PFSK-1 (cell line): Measurements from ENCODE around the gene TMEM59.

Source experiments
- FOXP2 ChIP-seq: optimal IDR thresholded peaks from 2 replicates; pipeline ENCODE3; 2011; ENCODE audit warnings: borderline replicate concordance, control low read depth, inconsistent platforms; ENCODE audit not compliant: insufficient read depth; ENCODE audit errors: extremely low read length, extremely low read depth
- POLR2AphosphoS5 ChIP-seq: IDR thresholded peaks from 2 replicates; pipeline ENCODE4 v1.6.1; 2012; ENCODE audit warnings: low read depth, mild to moderate bottlenecking, control low read depth, low read length, moderate library complexity
- SIN3A ChIP-seq: IDR thresholded peaks from 2 replicates; pipeline ENCODE4 v1.6.1; 2012; ENCODE audit warnings: mild to moderate bottlenecking, low read length, moderate library complexity, borderline replicate concordance; ENCODE audit not compliant: insufficient read depth
- TAF1 ChIP-seq: IDR thresholded peaks from 2 replicates; pipeline ENCODE4 v1.6.1; 2012; ENCODE audit warnings: low read length, control low read depth, borderline replicate concordance; ENCODE audit not compliant: insufficient read depth
- TF ChIP-seq, protein P1 (sequence below), 2 experiments: IDR thresholded peaks; 2 replicates each; pipeline versions ENCODE4 v1.6.1 to v1.8.0; 2011 to 2012; ENCODE audit warnings: low read depth in 2 of 2, low read length in 2 of 2, control low read depth in 1 of 2, inconsistent platforms in 1 of 2, mild to moderate bottlenecking in 1 of 2, moderate library complexity in 1 of 2; ENCODE audit not compliant: insufficient read depth in 1 of 2

- TF ChIP-seq POLR2AphosphoS5 (no peak), FOXP2 (no peak), SIN3A (no peak), TAF1 (no peak)
- TF ChIP-seq, protein P1, sequence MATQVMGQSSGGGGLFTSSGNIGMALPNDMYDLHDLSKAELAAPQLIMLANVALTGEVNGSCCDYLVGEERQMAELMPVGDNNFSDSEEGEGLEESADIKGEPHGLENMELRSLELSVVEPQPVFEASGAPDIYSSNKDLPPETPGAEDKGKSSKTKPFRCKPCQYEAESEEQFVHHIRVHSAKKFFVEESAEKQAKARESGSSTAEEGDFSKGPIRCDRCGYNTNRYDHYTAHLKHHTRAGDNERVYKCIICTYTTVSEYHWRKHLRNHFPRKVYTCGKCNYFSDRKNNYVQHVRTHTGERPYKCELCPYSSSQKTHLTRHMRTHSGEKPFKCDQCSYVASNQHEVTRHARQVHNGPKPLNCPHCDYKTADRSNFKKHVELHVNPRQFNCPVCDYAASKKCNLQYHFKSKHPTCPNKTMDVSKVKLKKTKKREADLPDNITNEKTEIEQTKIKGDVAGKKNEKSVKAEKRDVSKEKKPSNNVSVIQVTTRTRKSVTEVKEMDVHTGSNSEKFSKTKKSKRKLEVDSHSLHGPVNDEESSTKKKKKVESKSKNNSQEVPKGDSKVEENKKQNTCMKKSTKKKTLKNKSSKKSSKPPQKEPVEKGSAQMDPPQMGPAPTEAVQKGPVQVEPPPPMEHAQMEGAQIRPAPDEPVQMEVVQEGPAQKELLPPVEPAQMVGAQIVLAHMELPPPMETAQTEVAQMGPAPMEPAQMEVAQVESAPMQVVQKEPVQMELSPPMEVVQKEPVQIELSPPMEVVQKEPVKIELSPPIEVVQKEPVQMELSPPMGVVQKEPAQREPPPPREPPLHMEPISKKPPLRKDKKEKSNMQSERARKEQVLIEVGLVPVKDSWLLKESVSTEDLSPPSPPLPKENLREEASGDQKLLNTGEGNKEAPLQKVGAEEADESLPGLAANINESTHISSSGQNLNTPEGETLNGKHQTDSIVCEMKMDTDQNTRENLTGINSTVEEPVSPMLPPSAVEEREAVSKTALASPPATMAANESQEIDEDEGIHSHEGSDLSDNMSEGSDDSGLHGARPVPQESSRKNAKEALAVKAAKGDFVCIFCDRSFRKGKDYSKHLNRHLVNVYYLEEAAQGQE (IDR thresholded peaks at IDR 0.05; ENCODE audit: insufficient read depth in 1 of 2, low read depth in 2 of 2, low read length in 2 of 2): no peak
These were observed 45.4 kb downstream of the TMEM59 start for GRCh38 chr1:54007613-54008012.
